RPMI7951 (cell line): ENCODE data around the gene AMN1. TPM values are rescaled to one million over a fixed set of nuclear protein-coding genes. Genes with fewer than 3 reads are reported as not detected.
"Not testable (repeated sequence)": the region's sequence is repeated elsewhere in the genome, so short reads cannot be mapped to it uniquely, and the experiment has no call there.

Experiments used
- DNase-seq: peaks from one replicate; pipeline ENCODE4 v3.0.0-alpha.2; 2012; ENCODE audit warnings: low read depth
- total RNA-seq: library from RNA; depleted of rRNA; stranded (reverse); fragments of >200 nt; shearing (Covaris generic); gene quantifications from 2 replicates; pipeline ENCODE4 v1.2.3, GENCODE V29; 2014; rRNA removed

AMN1 gene
- total RNA-seq, result 9.5 and 11.7 TPM in 2 replicates

GRCh38 chr12:31728917-31729640 is at the start of gene AMN1:
TSS of gene AMN1 (minus strand) at chr12:31729021. CDS start at chr12:31729008, 13 bp downstream.
- DNase-seq, result peak; percentile 98

- no peak for DNase-seq
Measured at GRCh38 chr12:31773867-31774266, 45.0 kb upstream of the AMN1 start.

DNA sequence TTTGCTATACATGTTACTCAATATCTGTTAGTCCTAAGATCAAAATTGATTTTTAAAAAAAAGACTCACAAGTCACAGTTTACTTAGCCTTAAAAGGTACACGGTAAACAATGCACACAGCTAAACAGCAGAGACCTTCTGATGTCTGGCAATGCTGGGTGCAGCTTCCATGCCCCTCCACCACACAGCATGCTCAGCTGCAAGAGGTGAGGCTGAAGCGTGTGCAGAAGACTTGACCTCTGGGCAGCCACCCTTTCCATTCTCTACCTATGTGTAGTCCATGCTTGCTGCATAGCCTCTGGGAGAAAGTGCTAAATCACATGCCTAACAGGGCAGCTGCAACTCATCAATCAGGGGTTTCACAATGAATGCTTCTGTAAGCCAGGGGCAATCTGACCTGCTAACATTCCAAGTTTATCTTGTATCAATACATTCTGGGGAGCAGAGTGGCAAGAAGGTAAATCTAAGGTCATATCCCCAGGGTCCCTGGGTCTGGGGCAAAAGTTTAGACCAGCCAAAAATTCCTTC is 44.5 kb upstream of the AMN1 start:
- peak; percentile 7 for DNase-seq

GRCh38 chr12:31772685-31773222 is 43.9 kb upstream of the AMN1 start:
- peak; percentile 7 for DNase-seq

GRCh38 chr12:31772186-31772585 is 43.4 kb upstream of the AMN1 start:
- no peak for DNase-seq

DNA sequence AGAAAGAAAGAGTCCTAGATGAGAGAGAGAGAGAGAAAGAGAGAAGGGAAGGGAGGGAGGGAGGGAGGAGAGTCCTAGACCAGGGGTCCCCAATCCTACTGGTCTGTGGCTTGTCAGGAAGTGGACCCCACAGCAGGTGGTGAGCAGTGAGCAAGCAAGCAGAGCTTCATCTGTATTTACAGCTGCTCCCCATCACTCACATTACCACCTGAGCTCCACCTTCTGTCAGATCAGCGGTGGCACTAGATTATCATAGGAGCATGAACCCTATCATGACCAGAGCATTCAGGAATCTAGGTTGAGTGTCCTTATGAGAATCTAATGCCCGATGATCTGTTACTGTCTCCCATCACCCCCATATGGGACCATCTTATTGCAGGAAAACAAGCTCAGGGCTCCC is 39.2 kb upstream of the AMN1 start:
- no peak for DNase-seq

DNA sequence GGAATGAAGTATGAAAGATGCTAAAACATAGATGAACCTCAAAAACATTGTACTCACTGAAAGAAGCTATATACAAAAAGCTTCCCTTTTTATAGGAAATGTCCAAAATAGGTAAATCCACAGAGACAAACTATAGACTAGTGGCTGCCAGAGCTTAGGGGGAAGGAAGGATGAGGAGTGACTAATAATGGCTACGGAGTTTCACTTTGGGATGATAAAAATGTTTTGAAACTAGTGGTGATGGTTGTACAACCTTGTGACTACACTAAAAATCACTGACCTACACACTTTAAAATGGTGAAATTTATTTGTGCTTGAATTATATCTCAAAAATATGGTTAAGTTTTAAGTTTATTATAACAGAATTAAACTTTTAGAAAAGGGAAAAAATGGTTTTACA is 37.1 kb upstream of the AMN1 start:
- no peak for DNase-seq

DNA sequence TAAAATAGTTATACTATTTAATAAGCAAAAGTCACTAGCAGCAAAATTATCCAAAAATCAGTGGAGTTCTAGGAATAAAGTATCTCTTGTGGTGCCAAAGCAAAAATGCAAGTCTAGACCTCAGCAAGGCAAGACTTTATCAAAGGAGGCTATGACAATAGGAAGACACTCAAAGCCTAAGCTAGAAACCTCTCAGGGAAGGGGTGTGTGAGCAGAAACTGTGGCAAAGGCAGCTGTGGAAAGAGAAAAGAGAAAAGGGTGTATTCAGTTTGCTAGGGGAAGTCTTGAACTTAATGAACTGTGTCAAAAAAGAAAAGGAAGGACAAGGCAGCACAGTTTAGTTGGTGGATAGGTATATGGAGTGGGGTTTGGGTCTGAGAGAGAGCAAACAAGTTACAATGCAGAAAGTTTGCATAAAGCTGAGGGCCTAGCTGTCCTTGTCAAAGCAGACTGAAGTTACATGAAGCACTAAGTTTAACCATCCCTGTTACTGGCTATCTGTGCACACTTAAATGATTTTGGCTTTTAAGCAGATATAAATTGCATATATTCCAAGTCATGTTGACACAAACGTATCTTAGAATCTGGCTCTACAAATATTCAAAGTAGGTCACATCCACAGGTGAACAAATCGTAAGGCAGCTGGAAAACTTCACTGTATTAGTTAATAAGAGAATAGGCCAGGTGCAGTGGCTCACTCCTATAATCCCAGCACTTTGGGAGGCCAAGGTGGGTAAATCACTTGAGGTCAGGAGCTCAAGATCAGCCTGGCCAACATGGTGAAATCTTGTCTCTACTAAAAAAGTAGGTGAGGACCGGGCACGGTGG is 31.0 kb upstream of the AMN1 start:
- DNase-seq, result no peak

DNA sequence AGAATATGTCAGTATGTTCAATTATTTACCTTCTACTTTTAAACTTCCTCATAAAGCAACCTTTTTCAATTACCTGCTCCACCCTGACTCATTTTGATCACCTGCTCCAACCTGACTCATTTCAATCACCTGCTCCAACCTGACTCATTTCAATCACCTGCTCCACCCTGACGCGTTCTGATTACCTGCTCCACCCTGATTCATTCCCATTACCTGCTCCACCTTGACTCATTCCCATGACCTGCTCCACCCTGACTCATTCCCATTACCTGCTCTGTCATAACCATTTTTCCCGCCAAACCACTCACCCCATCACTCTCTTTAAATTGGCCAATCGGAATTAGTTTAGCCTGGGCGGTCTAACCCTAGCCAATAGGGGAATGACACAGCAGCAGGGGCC is 29.5 kb upstream of the AMN1 start:
- DNase-seq, result not testable (repeated sequence)

GRCh38 chr12:31756977-31757420 is 28.2 kb upstream of the AMN1 start:
- peak; percentile 59 for DNase-seq

DNA sequence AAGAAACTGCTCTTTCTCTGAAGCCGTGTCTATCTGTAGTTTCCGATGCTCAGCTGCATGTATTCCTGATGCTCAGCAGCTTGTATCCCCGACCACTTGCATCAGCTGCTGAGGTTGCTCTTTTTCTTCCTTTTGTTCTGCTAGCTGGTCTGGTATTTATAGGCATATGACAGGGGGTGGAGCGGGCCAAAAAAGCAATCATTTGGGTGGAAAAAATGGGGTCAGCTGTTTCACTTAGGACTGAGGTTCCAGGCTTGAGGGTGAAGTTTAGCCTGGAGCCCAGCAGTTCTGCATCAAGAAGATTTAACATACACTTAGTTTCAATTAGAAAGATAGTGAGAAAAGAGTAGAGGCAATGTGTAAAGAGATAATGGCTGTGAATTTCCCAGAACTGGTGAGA is 23.6 kb upstream of the AMN1 start:
- no peak for DNase-seq

DNA sequence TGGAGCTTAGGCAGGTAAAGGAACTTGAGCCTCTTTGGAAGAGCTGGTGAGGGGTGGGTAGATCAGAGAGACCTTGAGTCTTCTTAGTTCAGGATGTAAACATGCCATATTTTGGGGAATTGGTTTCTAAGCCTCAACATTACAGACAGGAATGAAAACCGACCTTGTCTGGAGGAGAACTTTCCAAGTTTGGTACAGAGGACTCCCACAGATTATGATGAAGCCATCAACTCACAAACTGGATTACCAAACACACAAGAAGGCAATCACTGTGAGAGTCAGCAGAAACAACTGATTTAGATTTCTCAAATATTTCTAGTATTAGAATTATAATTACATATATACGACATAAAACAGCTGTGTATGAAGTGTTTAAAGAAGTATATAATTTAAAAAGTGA is 22.3 kb upstream of the AMN1 start:
- no peak for DNase-seq

DNA sequence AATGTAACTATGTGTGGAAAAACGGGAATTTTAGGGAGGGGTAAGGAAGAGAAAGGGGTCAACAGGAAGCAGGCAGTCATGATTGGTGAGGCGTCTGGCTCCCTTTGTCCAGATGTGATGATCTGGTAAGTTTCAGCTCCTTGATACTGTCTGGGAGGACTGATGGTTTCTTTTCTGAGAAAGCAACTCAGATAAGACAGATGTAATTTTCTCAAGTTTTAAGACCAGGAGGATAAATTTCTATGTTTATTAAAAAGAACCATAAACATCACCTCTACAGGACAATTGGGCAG is 21.9 kb upstream of the AMN1 start:
- no peak for DNase-seq

- DNase-seq, result peak; percentile 98
Measured at GRCh38 chr12:31749024-31749704, 20.3 kb upstream of the AMN1 start.

- no peak for DNase-seq
Measured at GRCh38 chr12:31745242-31745641, 16.4 kb upstream of the AMN1 start.

DNA sequence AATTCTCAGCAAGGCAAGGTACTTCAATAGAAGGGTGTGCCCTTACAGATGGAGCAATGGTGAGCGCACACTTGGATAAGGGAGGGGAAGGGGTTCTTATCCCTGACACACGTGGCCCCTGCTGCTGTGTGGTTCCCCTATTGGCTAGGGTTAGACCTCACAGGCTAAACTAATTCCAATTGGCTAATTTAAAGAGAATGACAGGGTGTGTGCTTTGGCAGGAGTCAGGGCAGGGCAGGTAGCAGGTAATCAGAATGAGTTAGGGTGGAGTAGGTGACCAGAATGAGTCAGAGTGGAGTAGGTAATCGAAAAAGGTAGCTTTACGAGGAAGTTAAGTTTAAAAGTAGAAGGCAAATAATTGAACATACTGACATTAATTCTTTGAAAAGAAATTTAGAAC is 15.5 kb upstream of the AMN1 start:
- not testable (repeated sequence) for DNase-seq

DNA sequence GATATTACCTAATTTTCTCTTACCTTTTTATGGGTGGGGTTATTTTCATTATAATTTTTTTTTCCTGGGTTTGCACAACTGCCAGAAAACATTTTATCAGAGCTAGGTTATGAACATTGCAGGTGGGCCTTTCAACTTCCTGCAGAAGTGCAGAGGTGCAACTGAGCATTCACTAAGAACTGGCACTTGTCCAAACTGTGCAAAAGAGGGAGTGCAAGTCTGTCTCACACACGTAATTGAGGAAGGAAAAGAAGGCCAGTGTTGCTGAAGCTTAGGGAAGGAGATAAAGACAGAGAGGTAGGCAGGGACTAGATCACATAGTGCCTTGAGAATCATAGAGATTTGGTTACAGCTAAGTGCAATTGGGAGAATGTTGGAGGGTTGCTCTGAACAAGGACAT is 14.1 kb upstream of the AMN1 start:
- DNase-seq, result no peak

GRCh38 chr12:31740628-31741027 is 11.8 kb upstream of the AMN1 start:
- no peak for DNase-seq

DNA sequence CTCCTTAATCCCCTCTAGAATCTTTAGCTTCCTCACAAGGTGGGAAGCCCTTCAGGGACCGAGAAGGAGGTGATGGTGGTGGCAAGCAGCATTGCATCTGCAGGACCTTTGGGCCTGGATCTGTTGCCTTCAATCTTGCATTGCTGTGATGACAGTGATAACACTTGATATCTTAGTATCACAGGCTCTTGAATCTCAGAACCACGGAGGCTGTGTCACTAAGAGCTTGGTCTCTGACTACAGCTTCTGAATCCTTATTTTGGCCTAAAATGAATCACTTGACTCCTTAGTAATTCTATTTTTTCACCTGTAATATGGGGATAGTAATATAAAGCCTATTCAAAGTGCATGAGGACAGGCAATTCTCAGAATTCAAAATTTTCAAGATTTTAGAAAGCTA is 8.9 kb upstream of the AMN1 start:
- DNase-seq, result no peak

DNA sequence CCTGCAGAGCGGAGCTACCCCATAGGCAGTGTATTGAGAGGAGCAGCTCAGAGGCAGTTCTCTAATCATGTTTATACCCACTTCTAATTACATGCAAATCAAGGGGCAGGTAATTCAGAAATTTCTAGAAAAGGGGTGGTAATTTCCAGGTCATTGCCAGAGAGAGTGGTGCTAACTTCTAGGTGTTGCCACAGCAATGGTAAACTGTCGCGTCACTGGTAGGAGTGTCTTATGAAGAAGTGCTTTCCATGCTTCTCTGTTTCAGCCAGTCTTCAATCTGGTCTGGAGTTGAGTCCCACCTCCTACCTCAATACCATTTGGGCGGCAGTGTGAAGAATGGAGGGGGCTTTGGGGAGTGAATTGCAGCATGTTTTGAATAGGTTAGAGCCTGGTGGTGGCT is 8.5 kb upstream of the AMN1 start:
- DNase-seq, result no peak

DNA sequence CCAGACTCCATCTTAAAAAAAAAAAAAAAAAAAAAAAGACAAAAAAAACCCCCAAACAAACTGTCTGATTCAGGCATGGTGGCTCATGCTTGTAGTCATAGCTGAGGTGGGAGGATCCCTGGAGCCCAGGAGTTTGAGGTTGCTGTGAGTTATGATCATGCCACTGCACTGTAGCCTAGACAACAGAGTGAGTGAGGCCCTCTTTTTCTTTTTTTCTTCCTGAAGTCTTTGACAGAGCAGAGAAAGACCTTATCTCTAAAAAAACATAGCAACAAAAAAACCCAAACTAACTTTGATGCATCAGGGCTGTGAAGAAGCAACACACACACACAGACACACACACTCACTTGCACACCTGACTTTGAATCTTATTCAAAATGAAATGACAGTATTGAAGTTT is 7.7 kb upstream of the AMN1 start:
- DNase-seq, result peak; percentile 88
